Transverse colon (tissue), 4 donors: ENCODE results near the gene RAB37. TPM values are rescaled to one million over a fixed set of nuclear protein-coding genes. Genes with fewer than 3 reads are reported as not detected.
A peak's percentile ranks its signal among the peaks of the same experiment; 100 is the strongest.

ENCODE experiments used
- DNase-seq: peaks from one replicate; pipeline ENCODE4 v3.0.0-alpha.2; 2019
- H3K27ac ChIP-seq, 4 donors: fragments of 200-600 bp; sonication (generic); 2 replicates each; pipeline ENCODE4 v1.5.1; 2016 to 2018; ENCODE audit warnings: inconsistent platforms in 4 of 4
- H3K27me3 ChIP-seq: fragments of 200-600 bp; sonication (generic); 2 replicates; pipeline ENCODE4 v1.5.1; 2017; ENCODE audit warnings: inconsistent platforms
- H3K36me3 ChIP-seq, 4 donors: fragments of 200-600 bp; sonication (generic); 2 replicates each; pipeline ENCODE4 v1.5.1; 2017 to 2019; ENCODE audit warnings: inconsistent platforms in 4 of 4
- H3K4me1 ChIP-seq, 4 donors: fragments of 200-600 bp; sonication (generic); 2 replicates each; pipeline ENCODE4 v1.5.1; 2017 to 2020; ENCODE audit warnings: inconsistent platforms in 4 of 4
- H3K4me3 ChIP-seq, 4 donors: fragments of 200-600 bp; sonication (generic); 1 replicate in 1 of 4; 2 replicates in 3 of 4; pipeline versions ENCODE4 v1.5.1 to v1.6.1; 2017 to 2019; ENCODE audit warnings: inconsistent platforms in 4 of 4
- H3K9me3 ChIP-seq, 2 donors: fragments of 200-600 bp; sonication (generic); 2 replicates each; pipeline ENCODE4 v1.5.1; 2017 to 2019; ENCODE audit warnings: inconsistent platforms in 2 of 2
- EP300 ChIP-seq: sonication (generic); formaldehyde crosslinking; IDR thresholded peaks from one replicate; pipeline ENCODE4 v1.6.1; 2017; ENCODE audit warnings: antibody characterized with exemption, low read depth
- POLR2A ChIP-seq: fragments of 450-650 bp; IDR thresholded peaks from one replicate; pipeline ENCODE4 v1.6.1; 2016; ENCODE audit warnings: antibody characterized with exemption, mild to moderate bottlenecking, moderate library complexity
- POLR2AphosphoS5 ChIP-seq, 3 donors: sonication (generic); formaldehyde crosslinking; IDR thresholded peaks; one replicate each; pipeline ENCODE4 v1.6.1; 2016; ENCODE audit warnings: antibody characterized with exemption in 3 of 3
- WGBS, 2 donors: methylation state at CpG; one replicate each; pipeline ENCODE4 v1.1.5; 2018; ENCODE audit warnings: low coverage in 1 of 2; 5-methylcytosine and 5-hydroxymethylcytosine counted together
- in situ Hi-C, 4 donors: fragments of 200-750 bp; cut with MboI; loops; one replicate each; pipeline versions ENCODE4 v1.15.0 to v1.15.1; 2017; ENCODE audit warnings: low sequenced_read_pairs in 3 of 4, low pct_ligation_motif_present in 1 of 4, low pct_unique_long_range_greater_than_20kb in 1 of 4
- intact Hi-C: fragments of 100-400 bp; cut with DNase I; formaldehyde crosslinking; loops from one replicate; pipeline ENCODE4 v1.15.1; 2023; ENCODE audit warnings: low total_unique reads
- total RNA-seq, 4 donors: library from RNA; depleted of rRNA; stranded (reverse); fragments of >200 nt; gene quantifications; one replicate each; pipeline ENCODE4 v1.1.0, GENCODE V29; 2016
- TF ChIP-seq, protein P1 (sequence below), 5 experiments: fragments of 200-600 bp in 3 of 5; fragments of 450-650 bp in 2 of 5; sonication (generic) in 3 of 5; IDR thresholded peaks; 1 replicate in 2 of 5; 2 replicates in 3 of 5; pipeline ENCODE4 v1.5.1; 2016 to 2017; ENCODE audit warnings: antibody characterized with exemption in 5 of 5, inconsistent platforms in 3 of 5, mild to moderate bottlenecking in 2 of 5, moderate library complexity in 1 of 5

Gene RAB37
- total RNA-seq, 4 donors from 2014 or later = 5.2 to 10.5 (median 5.4) TPM; not detected in 1

DNA sequence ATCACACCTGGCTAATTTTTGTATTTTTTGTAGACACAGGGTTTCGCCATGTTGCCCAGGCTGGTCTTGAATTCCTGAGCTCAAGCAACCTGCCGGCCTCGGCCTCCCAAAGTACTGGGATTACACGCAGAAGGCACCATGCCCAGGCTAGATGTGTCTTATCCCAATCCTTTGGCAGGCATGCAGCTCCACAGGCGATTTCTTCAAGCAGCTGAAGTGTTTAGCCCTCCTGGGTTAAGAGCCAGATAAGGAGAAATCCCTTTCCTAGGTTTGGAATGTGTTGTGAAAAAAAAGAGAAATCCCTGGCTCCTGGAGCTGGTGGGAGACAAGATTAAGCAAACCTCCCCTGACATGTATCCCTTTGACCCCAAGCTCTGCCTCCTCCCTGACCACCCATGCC, 9.3 kb downstream of the RAB37 start:
- H3K27ac ChIP-seq = peak overlapping the region in 1 of 4 donors; percentile 93
- H3K9me3 ChIP-seq = no peaks in the 10 kb centered on the region
- no peak overlapping the region for H3K4me3 ChIP-seq
- in situ Hi-C loops = loop anchor here in 2 of 4 donors (25.0 kb wide), 1 partner anchor 116 kb away; the partner anchor contains the start of genes FDXR (in 2 of the 2) and GRIN2C (in 2 of the 2)
- peaks cover 10 to 73% (median 34%) of the 10 kb centered on the region in 4 donors for H3K4me1 ChIP-seq
- H3K27me3 ChIP-seq = no peaks in the 10 kb centered on the region
- H3K36me3 ChIP-seq = no peaks in the 10 kb centered on the region
- intact Hi-C loops = no loop called here
- TF ChIP-seq POLR2AphosphoS5 (IDR thresholded peaks at IDR 0.05) (no peak), EP300 (no peak), POLR2A (no peak)
- TF ChIP-seq, protein P1, sequence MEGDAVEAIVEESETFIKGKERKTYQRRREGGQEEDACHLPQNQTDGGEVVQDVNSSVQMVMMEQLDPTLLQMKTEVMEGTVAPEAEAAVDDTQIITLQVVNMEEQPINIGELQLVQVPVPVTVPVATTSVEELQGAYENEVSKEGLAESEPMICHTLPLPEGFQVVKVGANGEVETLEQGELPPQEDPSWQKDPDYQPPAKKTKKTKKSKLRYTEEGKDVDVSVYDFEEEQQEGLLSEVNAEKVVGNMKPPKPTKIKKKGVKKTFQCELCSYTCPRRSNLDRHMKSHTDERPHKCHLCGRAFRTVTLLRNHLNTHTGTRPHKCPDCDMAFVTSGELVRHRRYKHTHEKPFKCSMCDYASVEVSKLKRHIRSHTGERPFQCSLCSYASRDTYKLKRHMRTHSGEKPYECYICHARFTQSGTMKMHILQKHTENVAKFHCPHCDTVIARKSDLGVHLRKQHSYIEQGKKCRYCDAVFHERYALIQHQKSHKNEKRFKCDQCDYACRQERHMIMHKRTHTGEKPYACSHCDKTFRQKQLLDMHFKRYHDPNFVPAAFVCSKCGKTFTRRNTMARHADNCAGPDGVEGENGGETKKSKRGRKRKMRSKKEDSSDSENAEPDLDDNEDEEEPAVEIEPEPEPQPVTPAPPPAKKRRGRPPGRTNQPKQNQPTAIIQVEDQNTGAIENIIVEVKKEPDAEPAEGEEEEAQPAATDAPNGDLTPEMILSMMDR (IDR thresholded peaks at IDR 0.05) = no peak
- DNase-seq = no peak
- 80 to 87% methylated on average over 2 to 5 of the region's 5 CpGs for WGBS, 2 donors

DNA sequence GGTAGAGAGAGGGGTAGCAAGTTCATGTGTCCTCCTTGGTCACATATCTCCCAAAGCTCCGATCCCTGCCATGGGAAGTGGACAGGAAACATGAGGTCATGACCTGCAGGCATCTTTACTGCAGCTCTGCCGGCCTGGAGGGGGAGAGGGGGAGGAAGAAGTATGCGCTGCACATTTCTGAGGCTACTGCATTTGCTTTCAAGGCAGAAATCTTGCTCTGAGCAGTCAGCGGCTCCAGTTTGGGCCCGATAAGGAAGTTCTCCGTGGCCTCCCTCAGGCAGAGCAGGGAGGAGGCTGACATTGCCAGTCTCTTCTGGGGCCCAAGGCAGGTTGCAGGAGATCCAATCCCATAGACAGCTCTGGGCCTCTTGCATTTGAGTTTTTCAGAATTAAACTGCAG, 9.9 kb downstream of the RAB37 start:
- Histone ChIP-seq H3K4me1 (peaks cover 10 to 74% (median 37%) of the 10 kb centered on the region in 4 donors), H3K27ac (peak overlapping the region in 3 of 4 donors; percentile 1 to 93 (median 90)), H3K36me3 (no peaks in the 10 kb centered on the region), H3K9me3 (no peaks in the 10 kb centered on the region), H3K4me3 (no peak overlapping the region), H3K27me3 (no peaks in the 10 kb centered on the region)
- TF ChIP-seq POLR2AphosphoS5 (IDR thresholded peaks at IDR 0.05) (no peak), EP300 (no peak), POLR2A (no peak)
- TF ChIP-seq, protein P1 (IDR thresholded peaks at IDR 0.05) = no peak
- in situ Hi-C loops = loop anchor here in 2 of 4 donors (25.0 kb wide), 1 partner anchor 115 kb away; the partner anchor contains the start of genes FDXR (in 2 of the 2) and GRIN2C (in 2 of the 2)
- intact Hi-C loops = no loop called here
- WGBS, 2 donors = 46% methylated on average over 6 of the region's 6 CpGs; no CpG with 5 or more reads in 1 of the 2 donors
- no peak for DNase-seq

DNA sequence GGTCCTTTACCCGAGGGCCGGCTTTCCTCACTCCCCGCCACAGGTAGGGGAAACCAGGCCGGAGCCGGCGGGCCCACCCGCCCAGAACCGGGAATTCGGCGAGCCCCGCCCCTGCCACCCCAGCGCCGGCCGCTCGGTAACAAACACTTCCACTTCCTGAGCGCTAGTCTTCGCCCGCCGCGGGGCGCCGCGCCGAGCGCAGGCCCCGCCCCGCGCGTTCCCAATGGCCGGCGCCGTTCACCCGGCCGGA, 11.1 kb downstream of the RAB37 start:
- WGBS, 2 donors = 0% methylated on average over 3 to 30 of the region's 34 CpGs
- in situ Hi-C loops (loop anchor here in 2 of 4 donors (25.0 kb wide), 1 partner anchor 114 kb away; the partner anchor contains the start of genes FDXR (in 2 of the 2) and GRIN2C (in 2 of the 2)), intact Hi-C loops (no loop called here)
- no peaks in the 10 kb centered on the region for H3K9me3 ChIP-seq
- peaks cover 10 to 74% (median 43%) of the 10 kb centered on the region in 4 donors for H3K4me1 ChIP-seq
- DNase-seq = no peak
- TF ChIP-seq, protein P1 (IDR thresholded peaks at IDR 0.05) = peak in 2 of 5 experiments; percentile 14 to 18
- no peak for TF ChIP-seq POLR2AphosphoS5 (IDR thresholded peaks at IDR 0.05)
- TF ChIP-seq EP300 = no peak
- TF ChIP-seq POLR2A = no peak
- H3K27me3 ChIP-seq = no peaks in the 10 kb centered on the region
- peak overlapping the region; percentile 90 to 93 (median 91) for H3K27ac ChIP-seq
- H3K36me3 ChIP-seq = no peaks in the 10 kb centered on the region
- H3K4me3 ChIP-seq = peak overlapping the region; percentile 26 to 94 (median 88)

DNA sequence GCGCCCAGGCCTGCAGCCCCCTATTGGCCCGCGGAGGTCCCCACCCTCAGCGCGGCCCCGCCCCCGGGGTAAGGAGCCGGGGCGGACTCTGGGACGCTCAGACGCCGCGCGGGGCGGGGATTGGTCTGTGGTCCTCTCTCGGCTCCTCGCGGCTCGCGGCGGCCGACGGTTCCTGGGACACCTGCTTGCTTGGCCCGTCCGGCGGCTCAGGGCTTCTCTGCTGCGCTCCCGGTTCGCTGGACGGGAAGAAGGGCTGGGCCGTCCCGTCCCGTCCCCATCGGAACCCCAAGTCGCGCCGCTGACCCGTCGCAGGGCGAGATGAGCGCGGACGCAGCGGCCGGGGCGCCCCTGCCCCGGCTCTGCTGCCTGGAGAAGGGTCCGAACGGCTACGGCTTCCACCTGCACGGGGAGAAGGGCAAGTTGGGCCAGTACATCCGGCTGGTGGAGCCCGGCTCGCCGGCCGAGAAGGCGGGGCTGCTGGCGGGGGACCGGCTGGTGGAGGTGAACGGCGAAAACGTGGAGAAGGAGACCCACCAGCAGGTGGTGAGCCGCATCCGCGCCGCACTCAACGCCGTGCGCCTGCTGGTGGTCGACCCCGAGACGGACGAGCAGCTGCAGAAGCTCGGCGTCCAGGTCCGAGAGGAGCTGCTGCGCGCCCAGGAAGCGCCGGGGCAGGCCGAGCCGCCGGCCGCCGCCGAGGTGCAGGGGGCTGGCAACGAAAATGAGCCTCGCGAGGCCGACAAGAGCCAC, 11.6 kb downstream of the RAB37 start, which contains the start of gene NHERF1:
NHERF1 (plus strand) TSS at position 100 of the 750 bp plus-strand sequence; CDS start at position 319, 219 bp downstream.
- peak; percentile 96 for DNase-seq
- in situ Hi-C loops (loop anchor here in 2 of 4 donors (25.0 kb wide), 1 partner anchor 114 kb away; the partner anchor contains the start of genes FDXR (in 2 of the 2) and GRIN2C (in 2 of the 2)), intact Hi-C loops (no loop called here)
- H3K9me3 ChIP-seq = no peaks in the 10 kb centered on the region
- H3K36me3 ChIP-seq = no peaks in the 10 kb centered on the region
- H3K4me1 ChIP-seq = peaks cover 13 to 76% (median 43%) of the 10 kb centered on the region in 4 donors
- H3K4me3 ChIP-seq = peak within 1 kb of the TSS; percentile 80 to 94 (median 88)
- H3K27me3 ChIP-seq = no peaks in the 10 kb centered on the region
- H3K27ac ChIP-seq = peak within 1 kb of the TSS; percentile 90 to 93 (median 91)
- TF ChIP-seq POLR2A = peak; percentile 97
- TF ChIP-seq EP300 = no peak
- TF ChIP-seq, protein P1 (IDR thresholded peaks at IDR 0.05) = peak in 1 of 5 experiments; percentile 37
- TF ChIP-seq POLR2AphosphoS5 (IDR thresholded peaks at IDR 0.05) = peak; percentile 98 to 99 (median 99)
- no CpG with 5 or more reads among the region's 90 CpGs for WGBS, 2 donors
